Panc1 (cell line): Measurements from ENCODE around the gene LIPC. TPM values are rescaled to one million over a fixed set of nuclear protein-coding genes. Genes with fewer than 3 reads are reported as not detected.
A peak's percentile ranks its signal among the peaks of the same experiment; 100 is the strongest.

ENCODE experiments used
- ATAC-seq: fragments of 200-7000 bp; cut with Tn5 transposase; 2 replicates; pipeline ENCODE4 v1.9.1; 2020; ENCODE audit warnings: mild to moderate bottlenecking, moderate library complexity
- BruUV-seq: library from RNA; stranded (reverse); fragments of 400-500 nt; replicated peaks from 2 replicates; lab custom pipeline; 2021; lab: Mats Ljungman, UMichigan
- CTCF ChIA-PET: fragments of 300-600 bp; sonication (Branson Sonifier 250); formaldehyde crosslinking; loops from one replicate; lab custom pipeline; 2022; ENCODE audit warnings: antibody characterized with exemption; lab: Charles Lee
- POLR2A ChIA-PET: fragments of 300-600 bp; sonication (Branson Sonifier 250); formaldehyde crosslinking; loops from one replicate; lab custom pipeline; 2022; ENCODE audit warnings: antibody characterized with exemption; lab: Charles Lee
- DNase-seq: peaks from one replicate; pipeline ENCODE4 v3.0.0-alpha.2; 2010; ENCODE audit warnings: low read depth, low spot score
- H3K27ac ChIP-seq: 2 replicates; pipeline ENCODE4 v1.5.1; 2011; ENCODE audit warnings: mild to moderate bottlenecking, low read length, inconsistent platforms
- H3K27me3 ChIP-seq: fragments of 200-500 bp; sonication (Bioruptor generic); 2 replicates; pipeline ENCODE4 v1.6.0; 2014; ENCODE audit warnings: low read length, inconsistent platforms; ENCODE audit not compliant: control insufficient read depth, insufficient read depth
- H3K36me3 ChIP-seq: fragments of 200-500 bp; sonication (Bioruptor generic); 2 replicates; pipeline ENCODE4 v1.5.1; 2014; ENCODE audit warnings: inconsistent platforms, mild to moderate bottlenecking, low read length, moderate library complexity; ENCODE audit not compliant: control insufficient read depth, insufficient read depth
- H3K4me1 ChIP-seq: 2 replicates; pipeline ENCODE4 v1.5.1; 2011; ENCODE audit warnings: inconsistent platforms, mild to moderate bottlenecking, low read length, moderate library complexity; ENCODE audit not compliant: control insufficient read depth, insufficient read depth
- H3K4me3 ChIP-seq, 2 experiments: 2 replicates each; pipeline ENCODE4 v1.5.1; 2011 to 2012; ENCODE audit warnings: low read depth in 2 of 2, low read length in 2 of 2, mild to moderate bottlenecking in 2 of 2, inconsistent platforms in 1 of 2, moderate library complexity in 1 of 2
- H3K9me3 ChIP-seq: fragments of 200-500 bp; sonication (Bioruptor generic); 2 replicates; pipeline ENCODE4 v1.5.1; 2014; ENCODE audit warnings: low read depth, mild to moderate bottlenecking, inconsistent platforms, low read length, moderate library complexity; ENCODE audit not compliant: control insufficient read depth, insufficient read depth
- CTCF ChIP-seq: fragments of 450-650 bp; IDR thresholded peaks from 2 replicates; pipeline ENCODE4 v1.5.1; 2017; ENCODE audit warnings: mild to moderate bottlenecking
- POLR2AphosphoS5 ChIP-seq: IDR thresholded peaks from 2 replicates; pipeline ENCODE4 v1.6.1; 2012; ENCODE audit warnings: mild to moderate bottlenecking, low read depth, low read length, moderate library complexity
- SIN3A ChIP-seq: IDR thresholded peaks from 2 replicates; pipeline ENCODE4 v1.6.1; 2012; ENCODE audit warnings: low read depth, mild to moderate bottlenecking, low read length, moderate library complexity, borderline replicate concordance; ENCODE audit not compliant: insufficient read depth
- TCF7L2 ChIP-seq: IDR thresholded peaks from 2 replicates; pipeline ENCODE4 v1.6.1; 2011; ENCODE audit warnings: mild to moderate bottlenecking, low read depth, low read length, inconsistent platforms
- in situ Hi-C: cut with HindIII; loops from 2 replicates; pipeline ENCODE4 v1.10.0; 2016; ENCODE audit warnings: low sequenced_read_pairs, low pct_unique_long_range_greater_than_20kb
- intact Hi-C: fragments of 100-400 bp; cut with micrococcal nuclease; formaldehyde crosslinking; loops from one replicate; pipeline ENCODE4 v1.10.0; 2022; ENCODE audit not compliant: unreplicated experiment
- total RNA-seq: library from RNA; stranded (reverse); gene quantifications from one replicate; pipeline ENCODE4 v1.2.1, GENCODE V29; 2021; ENCODE audit not compliant: unreplicated experiment
- TF ChIP-seq, protein P1 (sequence below), 2 experiments: IDR thresholded peaks; 2 replicates each; pipeline ENCODE4 v1.6.1; 2011 to 2012; ENCODE audit warnings: low read depth in 2 of 2, control low read depth in 1 of 2, low read length in 1 of 2, mild to moderate bottlenecking in 1 of 2, moderate library complexity in 1 of 2; ENCODE audit not compliant: insufficient read depth in 1 of 2

Gene LIPC
- total RNA-seq, 1 experiment from 2014 or later: not detected

DNA sequence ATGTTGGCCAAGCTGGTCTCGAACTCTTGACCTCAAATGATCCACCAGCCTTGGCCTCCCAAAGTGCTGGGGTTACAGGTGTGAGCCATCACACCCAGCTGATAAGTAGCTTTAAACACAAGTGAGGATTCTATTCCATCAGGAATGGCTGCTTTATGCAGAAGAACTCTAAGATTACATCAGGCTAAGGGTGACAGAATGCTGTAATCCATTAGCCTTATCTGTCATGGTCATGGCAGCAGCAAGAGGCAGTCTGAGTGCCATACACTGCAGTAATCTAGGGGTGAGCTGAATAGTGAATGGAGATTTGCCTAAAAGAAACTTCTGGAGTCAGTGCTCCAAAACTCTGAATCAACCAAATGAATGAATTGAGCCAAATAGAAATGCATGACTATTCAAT, 39.6 kb downstream of the LIPC start:
- H3K27me3 ChIP-seq: no peaks in the 10 kb centered on the region
- intact Hi-C loops (no loop called here), in situ Hi-C loops (no loop called here)
- H3K4me1 ChIP-seq: peaks cover 3% of the 10 kb centered on the region; the same call in 1 of the 2 replicates
- ATAC-seq: no peak
- TF ChIP-seq CTCF (no peak), SIN3A (no peak), POLR2AphosphoS5 (no peak), TCF7L2 (no peak)
- TF ChIP-seq, protein P1, sequence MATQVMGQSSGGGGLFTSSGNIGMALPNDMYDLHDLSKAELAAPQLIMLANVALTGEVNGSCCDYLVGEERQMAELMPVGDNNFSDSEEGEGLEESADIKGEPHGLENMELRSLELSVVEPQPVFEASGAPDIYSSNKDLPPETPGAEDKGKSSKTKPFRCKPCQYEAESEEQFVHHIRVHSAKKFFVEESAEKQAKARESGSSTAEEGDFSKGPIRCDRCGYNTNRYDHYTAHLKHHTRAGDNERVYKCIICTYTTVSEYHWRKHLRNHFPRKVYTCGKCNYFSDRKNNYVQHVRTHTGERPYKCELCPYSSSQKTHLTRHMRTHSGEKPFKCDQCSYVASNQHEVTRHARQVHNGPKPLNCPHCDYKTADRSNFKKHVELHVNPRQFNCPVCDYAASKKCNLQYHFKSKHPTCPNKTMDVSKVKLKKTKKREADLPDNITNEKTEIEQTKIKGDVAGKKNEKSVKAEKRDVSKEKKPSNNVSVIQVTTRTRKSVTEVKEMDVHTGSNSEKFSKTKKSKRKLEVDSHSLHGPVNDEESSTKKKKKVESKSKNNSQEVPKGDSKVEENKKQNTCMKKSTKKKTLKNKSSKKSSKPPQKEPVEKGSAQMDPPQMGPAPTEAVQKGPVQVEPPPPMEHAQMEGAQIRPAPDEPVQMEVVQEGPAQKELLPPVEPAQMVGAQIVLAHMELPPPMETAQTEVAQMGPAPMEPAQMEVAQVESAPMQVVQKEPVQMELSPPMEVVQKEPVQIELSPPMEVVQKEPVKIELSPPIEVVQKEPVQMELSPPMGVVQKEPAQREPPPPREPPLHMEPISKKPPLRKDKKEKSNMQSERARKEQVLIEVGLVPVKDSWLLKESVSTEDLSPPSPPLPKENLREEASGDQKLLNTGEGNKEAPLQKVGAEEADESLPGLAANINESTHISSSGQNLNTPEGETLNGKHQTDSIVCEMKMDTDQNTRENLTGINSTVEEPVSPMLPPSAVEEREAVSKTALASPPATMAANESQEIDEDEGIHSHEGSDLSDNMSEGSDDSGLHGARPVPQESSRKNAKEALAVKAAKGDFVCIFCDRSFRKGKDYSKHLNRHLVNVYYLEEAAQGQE (IDR thresholded peaks at IDR 0.05; ENCODE audit: insufficient read depth in 1 of 2, low read depth in 2 of 2, low read length in 1 of 2): no peak
- peak overlapping the region; percentile 0; the same call in 1 of the 2 replicates for H3K27ac ChIP-seq
- no TSS peak for BruUV-seq
- H3K4me3 ChIP-seq: no peak overlapping the region
- POLR2A ChIA-PET: no interaction called here
- no peak for DNase-seq
- H3K36me3 ChIP-seq: no peaks in the 10 kb centered on the region
- CTCF ChIA-PET: interaction anchor here (0.7 kb wide), 1 partner anchor 93 kb away, joined by 11 read pairs; no protein-coding TSS in a partner anchor
- no peaks in the 10 kb centered on the region for H3K9me3 ChIP-seq

DNA sequence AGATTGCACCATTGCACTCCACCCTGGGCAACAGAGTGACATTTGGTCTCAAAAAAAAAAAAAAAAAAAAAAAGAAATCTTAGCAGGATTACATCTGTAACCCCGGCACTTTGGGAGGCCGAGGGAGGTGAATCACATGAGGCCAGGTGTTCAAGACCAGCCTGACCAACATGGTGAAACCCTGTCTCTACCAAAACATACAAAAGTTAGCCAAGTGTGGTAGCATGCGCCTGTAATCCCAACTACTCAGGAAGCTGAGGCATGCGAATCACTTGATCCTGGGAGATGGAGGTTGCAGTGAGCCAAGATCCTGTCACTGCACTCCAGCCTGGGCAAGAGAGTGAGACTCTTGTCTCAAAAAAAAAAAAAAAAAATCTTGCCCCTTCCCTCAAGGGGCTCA, 40.4 kb downstream of the LIPC start:
- H3K36me3 ChIP-seq: no peaks in the 10 kb centered on the region
- ChIA-PET CTCF (no interaction called here), POLR2A (no interaction called here)
- TF ChIP-seq, protein P1 (IDR thresholded peaks at IDR 0.05; ENCODE audit: insufficient read depth in 1 of 2, low read depth in 2 of 2, low read length in 1 of 2): no peak
- TF ChIP-seq POLR2AphosphoS5 (no peak), SIN3A (no peak), CTCF (no peak), TCF7L2 (no peak)
- no peaks in the 10 kb centered on the region for H3K9me3 ChIP-seq
- H3K27ac ChIP-seq: no peak overlapping the region
- H3K27me3 ChIP-seq: no peaks in the 10 kb centered on the region
- DNase-seq (no peak), ATAC-seq (no peak)
- no peak overlapping the region for H3K4me3 ChIP-seq
- BruUV-seq: no TSS peak
- peaks cover 3% of the 10 kb centered on the region; the same call in 1 of the 2 replicates for H3K4me1 ChIP-seq
- in situ Hi-C loops (no loop called here), intact Hi-C loops (no loop called here)
